C4-2B (cell line): ENCODE data around the gene KNDC1.

Experiments
- H3K27ac ChIP-seq: fragments of 450-650 bp; 2 replicates; pipeline ENCODE4 v1.5.1; 2017
- CTCF ChIP-seq: fragments of 450-650 bp; conservative IDR thresholded peaks from 2 replicates; pipeline ENCODE4 v1.5.1; 2017; ENCODE audit warnings: mild to moderate bottlenecking
- ZFX ChIP-seq: fragments of 450-650 bp; IDR thresholded peaks from 2 replicates; pipeline ENCODE4 v1.6.1; 2017

KNDC1 gene

GRCh38 chr10:133206356-133207040 lies 46.5 kb downstream of the KNDC1 start:
- TF ChIP-seq ZFX (no peak), CTCF (no peak)
- H3K27ac ChIP-seq = no peak overlapping the region

GRCh38 chr10:133207041-133207600 lies 47.1 kb downstream of the KNDC1 start:
- no peak overlapping the region for H3K27ac ChIP-seq
- TF ChIP-seq CTCF (no peak), ZFX (no peak)

GRCh38 chr10:133207627-133208026 lies 47.6 kb downstream of the KNDC1 start:
- no peak overlapping the region for H3K27ac ChIP-seq
- TF ChIP-seq ZFX (no peak), CTCF (no peak)

- no peak for TF ChIP-seq ZFX
- no peak for TF ChIP-seq CTCF
- H3K27ac ChIP-seq = no peak overlapping the region
These were observed 48.4 kb downstream of the KNDC1 start for GRCh38 chr10:133208466-133208865.

- no peak overlapping the region for H3K27ac ChIP-seq
These were observed 49.1 kb downstream of the KNDC1 start for GRCh38 chr10:133209117-133209516.

GRCh38 chr10:133209641-133210040 lies 49.6 kb downstream of the KNDC1 start:
- TF ChIP-seq ZFX = no peak
- H3K27ac ChIP-seq = no peak overlapping the region

More at GRCh38 chr10:133209117-133209516, 49.1 kb downstream of the KNDC1 start:
- TF ChIP-seq ZFX = no peak
- no peak for TF ChIP-seq CTCF

GRCh38 chr10:133210398-133211140 lies 50.5 kb downstream of the KNDC1 start:
- H3K27ac ChIP-seq = no peak overlapping the region

More at GRCh38 chr10:133210398-133211140, 50.5 kb downstream of the KNDC1 start:
- TF ChIP-seq ZFX (no peak), CTCF (no peak)
